HS-27A (cell line): ENCODE results near the gene MMP15.
"Not testable (repeated sequence)": the region's sequence is repeated elsewhere in the genome, so short reads cannot be mapped to it uniquely, and the experiment has no call there.

ENCODE experiments used
- DNase-seq: peaks from one replicate; pipeline ENCODE4 v3.0.0-alpha.2; 2012; ENCODE audit warnings: low read depth, missing footprints

Gene MMP15

GRCh38 chr16:58049232-58050185, 24.0 kb downstream of the MMP15 start:
- DNase-seq = no peak

GRCh38 chr16:58051296-58051695, 25.7 kb downstream of the MMP15 start:
- no peak for DNase-seq

- DNase-seq = no peak
Observed at GRCh38 chr16:58051821-58052603, 26.5 kb downstream of the MMP15 start.

GRCh38 chr16:58053682-58054005, 28.1 kb downstream of the MMP15 start:
- no peak for DNase-seq

GRCh38 chr16:58054289-58054688, 28.7 kb downstream of the MMP15 start:
- DNase-seq = no peak

GRCh38 chr16:58056580-58056979, 31.0 kb downstream of the MMP15 start:
- DNase-seq = no peak

GRCh38 chr16:58057121-58057520, 31.6 kb downstream of the MMP15 start:
- no peak for DNase-seq

- DNase-seq = no peak
Observed at GRCh38 chr16:58057784-58058183, 32.2 kb downstream of the MMP15 start.

- DNase-seq = no peak
Observed at GRCh38 chr16:58062821-58063220, 37.3 kb downstream of the MMP15 start.

GRCh38 chr16:58063377-58064076, 38.0 kb downstream of the MMP15 start:
- no peak for DNase-seq

- DNase-seq = no peak
Observed at GRCh38 chr16:58070585-58070984, 45.0 kb downstream of the MMP15 start.

GRCh38 chr16:58072134-58072533, 46.6 kb downstream of the MMP15 start:
- DNase-seq = not testable (repeated sequence)

GRCh38 chr16:58073086-58073485, 47.5 kb downstream of the MMP15 start:
- not testable (repeated sequence) for DNase-seq

- DNase-seq = no peak
Observed at GRCh38 chr16:58074657-58075056, 49.1 kb downstream of the MMP15 start.

GRCh38 chr16:58076514-58076913, 51.0 kb downstream of the MMP15 start:
- no peak for DNase-seq

- DNase-seq = no peak
Observed at GRCh38 chr16:58077796-58078195, 52.2 kb downstream of the MMP15 start.

GRCh38 chr16:58080657-58081056, 55.1 kb downstream of the MMP15 start:
- DNase-seq = not testable (repeated sequence)

- no peak for DNase-seq
Observed at GRCh38 chr16:58082381-58082780, 56.8 kb downstream of the MMP15 start.

GRCh38 chr16:58084635-58085034, 59.1 kb downstream of the MMP15 start:
- no peak for DNase-seq

GRCh38 chr16:58085171-58085570, 59.6 kb downstream of the MMP15 start:
- no peak for DNase-seq

- DNase-seq = no peak
Observed at GRCh38 chr16:58085584-58086251, 60.2 kb downstream of the MMP15 start.
